Diencephalon (tissue), 1 donor: ENCODE data around the gene TMEM106A. TPM values are rescaled to one million over a fixed set of nuclear protein-coding genes. Genes with fewer than 3 reads are reported as not detected.

Source experiments
- small RNA-seq: library from RNA; depleted of rRNA; stranded (forward); fragments of <200 nt; gene quantifications from one replicate; pipeline ENCODE3, GENCODE V24; 2014
- total RNA-seq: library from RNA; depleted of rRNA; stranded (reverse); fragments of >200 nt; gene quantifications from one replicate; pipeline ENCODE4 v1.2.3, GENCODE V29; 2014

TMEM106A gene
- 0.92 TPM for total RNA-seq

GRCh38 chr17:43211480-43212402 is at the start of gene TMEM106A:
TMEM106A (plus strand) TSS chr17:43211875; CDS start chr17:43213042, 1,167 bp downstream.

GRCh38 chr17:43170766-43171585 is 40.7 kb upstream of the TMEM106A start, which contains the start of gene NBR1:
NBR1 (plus strand) TSS chr17:43171214; CDS start chr17:43175800, 4,586 bp downstream.

GRCh38 chr17:43228020-43228782 is 16.5 kb downstream of the TMEM106A start, which contains the start of gene CCDC200:
CCDC200 (minus strand) TSS chr17:43228623; CDS start chr17:43228554, 69 bp downstream.

GRCh38 chr17:43233877-43234276 is 22.2 kb downstream of the TMEM106A start, which contains the start of gene RNU2-1:
RNU2-1 (minus strand) TSS chr17:43233977.

Small RNAs within 50 kb of the gene (small RNA-seq; reads per million reads assigned to genes)
- gene AC060780.2 (not detected), gene AC060780.3 (not detected), gene RF00004 (not detected), gene RNU2-1 (not detected)

Other genes with a start within 250 kb of the TMEM106A start
- gene AARSD1, start 247.4 kb upstream of the TMEM106A start, total RNA-seq, result 29.1 TPM
- gene PTGES3L, start 231.8 kb upstream of the TMEM106A start, total RNA-seq, result 3.7 TPM
- gene RUNDC1, start 231.3 kb upstream of the TMEM106A start, total RNA-seq, result 21.2 TPM
- gene RPL27, start 213.5 kb upstream of the TMEM106A start, total RNA-seq, result 935 TPM
- 4.8 TPM for gene IFI35, start 205.1 kb upstream of the TMEM106A start, total RNA-seq
- 172 TPM for gene VAT1, start 189.5 kb upstream of the TMEM106A start, total RNA-seq
- 28.4 TPM for gene RND2, start 186.6 kb upstream of the TMEM106A start, total RNA-seq
- gene BRCA1, start 86.5 kb upstream of the TMEM106A start, total RNA-seq, result 15.2 TPM
- gene NBR1, start 40.7 kb upstream of the TMEM106A start, total RNA-seq, result 81.0 TPM
- not detected for gene CCDC200, start 16.7 kb downstream of the TMEM106A start, total RNA-seq
- gene RNU2-1, start 22.1 kb downstream of the TMEM106A start, total RNA-seq, result not detected
- gene ARL4D, start 187.1 kb downstream of the TMEM106A start, total RNA-seq, result 21.0 TPM